ENCODE data around the gene BRINP2. TPM values are rescaled to one million over a fixed set of nuclear protein-coding genes. Genes with fewer than 3 reads are reported as not detected.

The BRINP2 gene
- polyA plus RNA-seq, 1 donor (not counting 4 experiments of a cell fraction or from before 2014, with no cell fraction given) = not detected

DNA sequence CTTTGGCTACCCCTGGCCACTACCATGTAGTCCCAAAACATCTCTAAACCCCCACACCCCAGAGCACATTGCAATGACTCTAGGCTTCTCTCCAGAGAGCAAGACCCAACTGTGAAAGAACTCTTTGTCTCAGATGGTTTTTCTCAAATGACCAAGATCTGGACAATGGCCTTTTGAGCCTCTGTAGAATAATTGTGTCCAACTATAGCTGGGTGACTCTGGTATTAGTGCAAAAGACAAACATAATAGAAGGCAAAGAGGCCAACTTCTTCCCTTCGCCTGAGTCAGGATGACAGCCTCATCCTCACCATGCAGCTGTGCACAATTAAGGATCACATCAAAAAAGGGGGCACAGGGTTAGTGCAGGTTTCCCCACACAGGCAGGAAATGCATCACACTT, 139.6 kb downstream of the BRINP2 start:
- no peak overlapping the region for H2AFZ ChIP-seq (ENCODE audit: control insufficient read depth, low read length)
- DNase-seq (ENCODE audit: low read depth, low spot score) (no peak), FAIRE-seq (no peak)
- no peaks in the 10 kb centered on the region for H3K79me2 ChIP-seq (ENCODE audit: control insufficient read depth, insufficient read depth, low read length)
- no peaks in the 10 kb centered on the region for H3K36me3 ChIP-seq (ENCODE audit: control insufficient read depth in 2 of 2, extremely low read depth in 1 of 2, insufficient read depth in 2 of 2, low read length in 2 of 2)
- no peaks in the 10 kb centered on the region for H3K9me3 ChIP-seq (ENCODE audit: control insufficient read depth, low read depth, low read length)
- dilution Hi-C loops (cut with MboI; ENCODE audit: extremely low pct_ligation_motif_present, low sequenced_read_pairs) = no loop called here
- H3K27me3 ChIP-seq (ENCODE audit: control insufficient read depth, extremely low read depth, insufficient read depth, low read length) = no peaks in the 10 kb centered on the region
- TF ChIP-seq, protein P1, sequence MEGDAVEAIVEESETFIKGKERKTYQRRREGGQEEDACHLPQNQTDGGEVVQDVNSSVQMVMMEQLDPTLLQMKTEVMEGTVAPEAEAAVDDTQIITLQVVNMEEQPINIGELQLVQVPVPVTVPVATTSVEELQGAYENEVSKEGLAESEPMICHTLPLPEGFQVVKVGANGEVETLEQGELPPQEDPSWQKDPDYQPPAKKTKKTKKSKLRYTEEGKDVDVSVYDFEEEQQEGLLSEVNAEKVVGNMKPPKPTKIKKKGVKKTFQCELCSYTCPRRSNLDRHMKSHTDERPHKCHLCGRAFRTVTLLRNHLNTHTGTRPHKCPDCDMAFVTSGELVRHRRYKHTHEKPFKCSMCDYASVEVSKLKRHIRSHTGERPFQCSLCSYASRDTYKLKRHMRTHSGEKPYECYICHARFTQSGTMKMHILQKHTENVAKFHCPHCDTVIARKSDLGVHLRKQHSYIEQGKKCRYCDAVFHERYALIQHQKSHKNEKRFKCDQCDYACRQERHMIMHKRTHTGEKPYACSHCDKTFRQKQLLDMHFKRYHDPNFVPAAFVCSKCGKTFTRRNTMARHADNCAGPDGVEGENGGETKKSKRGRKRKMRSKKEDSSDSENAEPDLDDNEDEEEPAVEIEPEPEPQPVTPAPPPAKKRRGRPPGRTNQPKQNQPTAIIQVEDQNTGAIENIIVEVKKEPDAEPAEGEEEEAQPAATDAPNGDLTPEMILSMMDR (optimal IDR thresholded peaks at IDR 0.05 in 1 of 3, IDR thresholded peaks at IDR 0.05 in 1 of 3, conservative IDR thresholded peaks at IDR 0.05 in 1 of 3; ENCODE audit: extremely low read depth in 1 of 3, insufficient read depth in 2 of 3, low read length in 3 of 3) = no peak
- TF ChIP-seq EZH2 (IDR thresholded peaks at IDR 0.05; ENCODE audit: low read length) = no peak
- no peaks in the 10 kb centered on the region for H4K20me1 ChIP-seq (ENCODE audit: control insufficient read depth, extremely low read depth, insufficient read depth, low read length)
- no peak overlapping the region for H3K4me2 ChIP-seq (ENCODE audit: control insufficient read depth, extremely low read depth, insufficient read depth, low read depth, low read length)
- no peak overlapping the region for H3K27ac ChIP-seq (ENCODE audit: control insufficient read depth, insufficient read depth, low read length)
- peaks cover 41% of the 10 kb centered on the region for H3K4me1 ChIP-seq (ENCODE audit: control insufficient read depth, extremely low read depth, insufficient read depth, low read length)
- no peak overlapping the region for H3K9ac ChIP-seq (ENCODE audit: control insufficient read depth, extremely low read depth, insufficient read depth, low read length)
- no peaks in the 10 kb centered on the region for H3K9me1 ChIP-seq (ENCODE audit: control insufficient read depth, extremely low read depth, insufficient read depth, low read length)
- H3K4me3 ChIP-seq (ENCODE audit: control insufficient read depth in 2 of 3, extremely low read depth in 1 of 3, insufficient read depth in 2 of 3, low read depth in 1 of 3, low read length in 3 of 3) = no peak overlapping the region

DNA sequence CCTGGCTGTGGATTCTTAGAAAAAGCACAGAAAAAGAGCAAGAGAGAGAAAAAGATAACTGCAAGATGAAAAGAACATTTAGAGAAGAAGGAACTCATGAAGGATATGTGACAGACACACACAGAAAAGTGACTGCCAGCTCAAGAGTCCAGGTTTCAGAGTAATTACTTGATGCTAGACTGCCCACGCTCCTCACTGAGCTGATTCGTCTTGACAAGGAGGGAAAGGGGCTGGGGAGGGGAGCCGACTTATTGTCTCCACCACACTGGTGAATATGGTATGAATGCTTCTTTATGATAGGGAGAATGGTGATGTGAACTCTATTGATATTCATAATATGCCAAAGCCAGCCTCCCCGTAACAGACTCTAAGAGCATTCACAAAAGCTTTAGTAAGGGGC, 140.4 kb downstream of the BRINP2 start:
- dilution Hi-C loops (cut with MboI; ENCODE audit: extremely low pct_ligation_motif_present, low sequenced_read_pairs) = no loop called here

More for the DNA sequence above, 140.4 kb downstream of the BRINP2 start:
- Histone ChIP-seq H2AFZ (ENCODE audit: control insufficient read depth, low read length) (no peak overlapping the region), H4K20me1 (ENCODE audit: control insufficient read depth, extremely low read depth, insufficient read depth, low read length) (no peaks in the 10 kb centered on the region), H3K27ac (ENCODE audit: control insufficient read depth, insufficient read depth, low read length) (no peak overlapping the region), H3K9me1 (ENCODE audit: control insufficient read depth, extremely low read depth, insufficient read depth, low read length) (no peaks in the 10 kb centered on the region), H3K79me2 (ENCODE audit: control insufficient read depth, insufficient read depth, low read length) (no peaks in the 10 kb centered on the region), H3K9me3 (ENCODE audit: control insufficient read depth, low read depth, low read length) (no peaks in the 10 kb centered on the region), H3K4me2 (ENCODE audit: control insufficient read depth, extremely low read depth, insufficient read depth, low read depth, low read length) (no peak overlapping the region), H3K36me3 (ENCODE audit: control insufficient read depth in 2 of 2, extremely low read depth in 1 of 2, insufficient read depth in 2 of 2, low read length in 2 of 2) (no peaks in the 10 kb centered on the region), H3K4me1 (ENCODE audit: control insufficient read depth, extremely low read depth, insufficient read depth, low read length) (peaks cover 40% of the 10 kb centered on the region), H3K4me3 (ENCODE audit: control insufficient read depth in 2 of 3, extremely low read depth in 1 of 3, insufficient read depth in 2 of 3, low read depth in 1 of 3, low read length in 3 of 3) (no peak overlapping the region), H3K9ac (ENCODE audit: control insufficient read depth, extremely low read depth, insufficient read depth, low read length) (no peak overlapping the region), H3K27me3 (ENCODE audit: control insufficient read depth, extremely low read depth, insufficient read depth, low read length) (no peaks in the 10 kb centered on the region)
- DNase-seq (ENCODE audit: low read depth, low spot score) = no peak
- FAIRE-seq = no peak
- no peak for TF ChIP-seq EZH2 (IDR thresholded peaks at IDR 0.05; ENCODE audit: low read length)
- TF ChIP-seq, protein P1 (optimal IDR thresholded peaks at IDR 0.05 in 1 of 3, IDR thresholded peaks at IDR 0.05 in 1 of 3, conservative IDR thresholded peaks at IDR 0.05 in 1 of 3; ENCODE audit: extremely low read depth in 1 of 3, insufficient read depth in 2 of 3, low read length in 3 of 3) = no peak

Measured in keratinocyte (primary cell).